GM21447 (cell line): ENCODE results near the gene RGS6.
"Not testable (repeated sequence)": the region's sequence is repeated elsewhere in the genome, so short reads cannot be mapped to it uniquely, and the experiment has no call there.

ENCODE experiments used
- ATAC-seq: cut with Tn5 transposase; IDR thresholded peaks from one replicate; pipeline ENCODE4 v1.9.1; 2021; ENCODE audit not compliant: unreplicated experiment

Gene RGS6

DNA sequence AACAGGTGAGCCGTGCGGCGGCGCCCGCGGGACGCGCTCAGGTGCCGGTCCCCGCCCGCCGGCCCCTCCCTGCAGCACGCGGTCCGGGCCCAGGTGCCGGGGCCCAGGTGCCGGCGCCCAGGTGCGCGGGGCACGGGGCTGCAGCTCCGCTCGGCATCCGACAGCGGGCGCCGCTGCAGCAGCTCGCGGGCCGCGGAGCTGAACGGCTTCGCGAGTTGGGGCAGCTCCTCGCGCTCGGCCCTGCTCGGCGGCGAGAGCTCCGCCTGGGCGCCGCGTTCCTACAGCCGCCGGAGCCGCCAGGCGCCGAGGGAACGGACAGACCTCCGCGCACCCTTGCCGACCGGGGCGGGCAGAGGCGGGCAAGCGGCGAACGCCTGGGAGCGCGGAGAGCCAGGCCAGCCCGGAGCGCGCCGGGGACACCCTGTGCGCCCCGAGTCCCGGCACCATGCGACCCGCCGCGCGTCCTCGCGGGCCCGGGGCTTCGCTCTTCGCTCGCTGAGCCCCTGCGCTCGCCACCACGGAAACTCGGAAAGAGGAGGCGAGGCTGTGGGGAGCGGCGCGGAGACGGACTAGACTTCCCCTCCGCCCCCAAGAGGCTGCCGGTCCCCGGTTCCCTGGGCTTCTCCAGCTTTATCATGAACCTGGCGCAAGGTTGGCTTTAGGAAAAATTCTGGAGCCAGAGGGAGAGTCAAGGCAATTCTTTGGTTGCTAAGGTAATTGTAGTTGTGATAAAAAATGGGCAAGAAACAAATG, at the start of gene RGS6:
TSS of gene RGS6 (plus strand) at position 201 of the 753 bp plus-strand sequence.
- no peak for ATAC-seq

DNA sequence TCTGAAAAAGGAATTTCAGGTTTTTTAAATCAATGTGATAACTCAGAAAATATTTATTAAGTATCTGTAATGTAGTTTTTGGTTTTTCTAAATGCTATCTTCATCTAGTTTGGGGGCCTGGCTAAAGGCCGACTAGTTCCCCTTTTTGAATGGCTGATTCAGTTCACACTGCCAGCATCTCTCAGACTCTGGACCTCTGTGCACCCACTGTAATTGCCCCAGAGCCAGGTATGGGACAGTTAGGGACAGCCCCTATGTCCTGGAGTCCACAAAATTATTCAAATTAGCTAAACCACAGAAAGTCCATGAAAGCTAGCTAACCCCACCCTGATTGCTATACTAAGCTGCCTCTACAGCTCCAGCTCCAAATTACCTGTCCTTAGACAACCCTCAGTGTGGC, 49.1 kb upstream of the RGS6 start:
- no peak for ATAC-seq

GRCh38 chr14:71885301-71885700, 46.9 kb upstream of the RGS6 start:
- no peak for ATAC-seq

GRCh38 chr14:71887802-71888201, 44.4 kb upstream of the RGS6 start:
- not testable (repeated sequence) for ATAC-seq

- ATAC-seq: no peak
These were observed 41.7 kb upstream of the RGS6 start for GRCh38 chr14:71890541-71890940.

- ATAC-seq: no peak
These were observed 41.0 kb upstream of the RGS6 start for GRCh38 chr14:71891185-71891584.

- ATAC-seq: no peak
These were observed 40.3 kb upstream of the RGS6 start for GRCh38 chr14:71891970-71892369.

- ATAC-seq: no peak
These were observed 27.2 kb upstream of the RGS6 start for GRCh38 chr14:71905031-71905430.

- ATAC-seq: no peak
These were observed 26.4 kb upstream of the RGS6 start for GRCh38 chr14:71905860-71906259.

- ATAC-seq: no peak
These were observed 24.3 kb upstream of the RGS6 start for GRCh38 chr14:71907793-71908515.

DNA sequence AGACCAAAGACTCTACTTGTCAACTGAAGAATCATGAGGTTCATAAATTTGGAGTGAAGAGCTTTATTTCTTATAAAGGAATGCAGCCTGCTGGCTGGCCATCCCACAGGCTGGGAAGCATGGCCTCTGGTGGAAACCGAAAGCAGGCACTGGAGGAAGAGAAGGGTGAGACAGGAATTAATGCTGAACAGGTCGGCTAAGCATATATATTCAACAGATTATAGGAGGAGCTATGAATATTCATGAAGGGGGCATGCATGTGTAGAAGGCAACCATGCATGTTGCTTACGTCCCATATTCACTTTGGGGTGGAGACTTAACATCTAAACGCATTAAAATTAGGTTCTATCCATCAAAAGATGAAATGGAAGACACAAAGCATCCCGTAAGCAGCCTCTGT, 20.6 kb upstream of the RGS6 start:
- no peak for ATAC-seq

GRCh38 chr14:71913342-71913741, 18.9 kb upstream of the RGS6 start:
- ATAC-seq: no peak

GRCh38 chr14:71918955-71919354, 13.3 kb upstream of the RGS6 start:
- no peak for ATAC-seq

DNA sequence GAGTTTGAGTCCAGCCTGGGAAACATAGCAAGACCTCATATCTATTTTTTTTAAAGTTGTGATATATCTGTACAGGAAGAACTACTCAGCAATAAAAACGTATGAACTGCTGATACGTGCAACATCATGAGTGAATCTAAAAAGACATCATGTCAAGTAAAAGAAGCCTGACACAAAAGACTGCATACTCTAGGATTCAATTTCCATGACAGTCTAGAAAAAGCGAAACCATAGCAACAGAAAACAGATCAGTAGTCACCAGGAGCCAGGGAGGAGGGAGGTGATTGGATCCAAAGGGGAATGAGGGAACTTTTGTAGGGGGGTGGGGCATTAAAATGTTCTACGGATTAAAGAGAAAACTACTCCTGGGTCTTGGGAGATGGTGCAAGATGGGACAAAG, 8.7 kb upstream of the RGS6 start:
- ATAC-seq: no peak

GRCh38 chr14:71931492-71932228, 569 bp upstream of the RGS6 start:
- ATAC-seq: no peak

GRCh38 chr14:71933001-71933587, 865 bp downstream of the RGS6 start:
- no peak for ATAC-seq

DNA sequence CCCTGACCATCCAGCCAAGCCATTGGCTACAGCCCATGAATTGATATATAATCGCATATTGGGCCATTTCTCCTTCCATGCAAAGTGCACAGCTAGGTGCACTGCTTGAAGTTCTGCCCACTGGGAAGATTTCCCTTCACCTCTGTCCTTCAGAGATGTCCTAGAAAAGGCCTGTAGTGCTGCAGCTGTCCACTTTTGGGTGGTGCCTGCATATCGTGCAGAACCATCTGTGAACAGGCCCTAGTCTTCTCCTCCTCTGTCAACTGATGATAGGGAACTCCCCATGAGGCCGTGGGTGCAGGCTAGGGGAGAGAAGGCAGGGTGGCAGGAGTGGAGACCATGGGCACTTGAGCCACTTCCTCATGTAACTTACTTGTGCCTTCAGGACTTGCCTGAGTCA, 6.0 kb downstream of the RGS6 start:
- not testable (repeated sequence) for ATAC-seq

DNA sequence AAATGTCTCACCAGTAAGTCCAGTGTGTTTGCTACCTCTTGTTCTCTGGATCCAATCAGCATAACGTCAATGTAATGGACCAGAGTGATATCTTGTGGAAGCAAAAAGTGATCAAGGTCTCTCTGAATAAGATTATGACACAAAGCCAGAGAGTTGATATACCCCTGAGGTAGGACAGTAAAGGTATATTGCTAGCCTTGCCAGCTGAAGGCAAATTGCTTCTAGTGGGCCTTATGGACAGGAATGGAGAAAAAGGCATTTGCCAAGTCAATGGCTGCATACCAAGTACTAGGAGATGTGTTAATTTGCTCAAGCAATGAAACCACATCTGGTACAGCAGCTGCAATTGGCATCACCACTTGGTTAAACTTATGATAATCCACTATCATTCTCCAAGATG, 7.1 kb downstream of the RGS6 start:
- ATAC-seq: not testable (repeated sequence)

GRCh38 chr14:71940500-71940899, 8.3 kb downstream of the RGS6 start:
- ATAC-seq: not testable (repeated sequence)

GRCh38 chr14:71941616-71942015, 9.4 kb downstream of the RGS6 start:
- ATAC-seq: not testable (repeated sequence)

GRCh38 chr14:71942904-71943694, 10.9 kb downstream of the RGS6 start:
- no peak for ATAC-seq
